ENCODE data around the gene SLC27A4.

DNA sequence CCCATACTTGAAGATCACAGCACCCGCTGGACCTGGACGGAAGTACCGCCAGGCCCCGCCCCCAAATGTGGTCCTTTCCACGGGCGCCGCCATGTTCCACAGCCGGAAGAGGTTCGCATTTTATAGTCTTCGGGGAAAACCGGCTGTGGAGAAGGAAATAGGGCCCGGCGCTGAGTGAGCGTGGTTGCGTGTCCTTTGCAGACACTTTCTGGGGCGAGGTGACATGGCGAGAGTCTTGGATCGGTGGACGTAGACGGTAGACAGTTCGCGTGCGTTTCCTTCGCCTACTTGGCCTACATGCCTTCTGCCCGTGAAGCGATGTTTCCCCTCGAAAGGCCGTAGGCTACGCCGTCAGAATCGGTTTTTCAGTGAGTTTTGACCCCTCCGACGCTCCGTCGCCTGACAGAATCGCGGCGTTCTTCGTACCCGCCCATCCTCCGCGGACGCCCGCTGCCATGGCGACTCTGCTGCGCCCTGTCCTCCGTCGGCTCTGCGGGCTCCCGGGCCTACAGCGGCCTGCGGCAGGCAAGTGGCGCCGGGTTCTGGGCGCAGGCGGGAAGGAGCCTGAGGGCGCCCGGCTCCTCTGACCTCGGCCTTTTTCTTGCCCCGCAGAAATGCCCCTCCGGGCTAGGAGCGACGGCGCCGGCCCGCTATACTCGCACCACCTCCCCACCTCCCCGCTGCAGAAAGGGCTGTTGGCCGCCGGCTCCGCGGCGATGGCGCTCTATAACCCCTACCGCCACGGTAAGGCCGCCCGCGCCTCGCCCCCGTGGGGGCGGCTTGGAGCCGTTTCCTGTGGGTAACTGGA, 17.7 kb upstream of the SLC27A4 start, which contains the start of the genes COQ4 and TRUB2:
- TF ChIP-seq FOXM1 (IDR thresholded peaks at IDR 0.05; ENCODE audit: borderline replicate concordance): no peak
- TF ChIP-seq L3MBTL2 (conservative IDR thresholded peaks at IDR 0.05): peak; percentile 26
- peak; percentile 55 for TF ChIP-seq ELF4 (IDR thresholded peaks at IDR 0.05)
- no peak for TF ChIP-seq ARNT (IDR thresholded peaks at IDR 0.05)
- TF ChIP-seq BHLHE40 (IDR thresholded peaks at IDR 0.05; ENCODE audit: borderline replicate concordance): no peak
- no peak for TF ChIP-seq SUZ12 (IDR thresholded peaks at IDR 0.05)
- peak; percentile 74 for TF ChIP-seq TARDBP (IDR thresholded peaks at IDR 0.05)

Data from HEK293T (cell line).